HG03108 (cell line): Measurements from ENCODE around the gene FA2H.
A peak's percentile ranks its signal among the peaks of the same experiment; 100 is the strongest.
"Not testable (repeated sequence)": the region's sequence is repeated elsewhere in the genome, so short reads cannot be mapped to it uniquely, and the experiment has no call there.

ENCODE experiments used
- ATAC-seq: cut with Tn5 transposase; IDR thresholded peaks from one replicate; pipeline ENCODE4 v1.9.1; 2021; ENCODE audit warnings: moderate library complexity; ENCODE audit not compliant: unreplicated experiment

The FA2H gene

DNA sequence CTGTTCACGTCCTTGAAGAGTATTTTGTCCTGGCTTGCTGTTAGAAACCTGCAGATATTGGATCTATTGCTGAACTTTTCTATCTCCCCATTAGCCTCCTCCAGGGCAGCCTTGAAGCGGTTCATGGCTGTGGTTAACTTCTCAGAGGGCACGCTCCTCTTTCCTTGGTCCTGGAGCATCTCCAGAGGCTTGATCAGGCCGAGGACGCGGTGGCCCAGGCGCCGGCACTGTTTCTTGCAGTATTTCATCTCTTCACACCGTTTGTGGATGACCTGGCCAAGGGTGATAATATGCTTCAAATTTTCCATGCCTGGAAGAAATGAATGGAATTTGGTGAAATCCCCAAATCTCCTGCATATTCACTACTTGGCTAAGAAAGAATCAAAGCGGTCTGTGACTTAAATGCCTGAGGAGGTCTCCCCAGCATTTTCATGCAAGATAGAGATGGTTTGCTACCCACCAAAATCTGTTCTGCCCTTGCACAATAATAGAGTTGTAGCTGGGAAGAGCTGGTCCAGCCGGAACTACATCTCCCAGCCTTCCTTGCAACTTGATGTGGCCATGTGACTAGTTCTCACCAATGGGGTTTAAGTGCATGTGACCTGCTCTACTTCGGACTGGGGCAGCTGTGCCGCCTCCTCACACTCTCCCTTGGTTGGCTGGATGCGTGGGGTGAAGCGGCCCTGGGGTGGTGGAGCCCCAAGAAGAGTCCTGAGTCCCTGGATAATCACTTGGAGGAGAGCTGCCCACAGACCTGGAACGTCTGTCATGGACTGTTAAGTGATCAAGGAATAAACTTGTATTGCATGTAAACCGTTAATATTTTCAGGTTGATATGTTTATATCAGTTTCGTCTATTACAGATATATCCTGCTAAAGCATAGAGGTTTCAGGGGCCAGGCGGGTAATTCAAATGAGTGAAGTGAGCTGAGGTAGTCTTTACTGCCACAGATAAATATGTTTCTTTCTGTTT is 78.9 kb downstream of the FA2H start:
- peak; percentile 80 for ATAC-seq

DNA sequence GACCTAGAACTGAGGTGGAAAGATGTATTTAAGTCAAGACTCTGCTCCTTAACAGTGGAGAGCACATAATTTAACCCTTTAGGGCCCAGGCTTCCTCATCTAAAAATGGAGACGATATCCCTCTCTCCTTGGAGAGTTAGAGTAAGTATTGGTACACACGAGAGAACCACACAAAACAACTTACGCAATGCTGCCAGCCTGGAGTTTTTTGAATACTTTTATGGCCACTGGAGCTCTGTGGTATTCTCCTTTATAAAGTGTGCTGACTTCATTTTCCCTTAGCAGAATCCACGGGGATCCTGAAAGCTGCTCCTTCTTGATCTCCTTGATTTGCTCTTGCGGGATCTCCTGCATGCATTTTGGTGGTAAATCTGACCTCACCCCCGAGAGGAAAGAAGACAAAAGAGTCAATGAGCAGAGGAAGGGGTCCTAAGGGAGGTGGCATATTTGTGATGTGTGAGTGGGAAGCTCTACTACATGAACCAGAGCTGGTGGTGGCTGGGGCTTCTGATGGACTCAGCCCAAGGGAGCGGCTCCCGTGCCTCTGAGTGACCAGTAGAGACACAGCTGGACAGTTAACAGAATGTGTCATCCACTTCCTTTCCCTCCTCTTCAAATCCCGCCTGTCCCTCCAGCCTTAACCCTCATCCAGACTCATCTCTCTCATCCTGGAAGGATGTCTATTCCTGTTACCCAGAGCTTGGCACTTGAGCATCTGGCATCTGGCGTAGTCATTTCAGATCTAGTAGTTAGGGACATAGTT is 83.3 kb downstream of the FA2H start:
- no peak for ATAC-seq

DNA sequence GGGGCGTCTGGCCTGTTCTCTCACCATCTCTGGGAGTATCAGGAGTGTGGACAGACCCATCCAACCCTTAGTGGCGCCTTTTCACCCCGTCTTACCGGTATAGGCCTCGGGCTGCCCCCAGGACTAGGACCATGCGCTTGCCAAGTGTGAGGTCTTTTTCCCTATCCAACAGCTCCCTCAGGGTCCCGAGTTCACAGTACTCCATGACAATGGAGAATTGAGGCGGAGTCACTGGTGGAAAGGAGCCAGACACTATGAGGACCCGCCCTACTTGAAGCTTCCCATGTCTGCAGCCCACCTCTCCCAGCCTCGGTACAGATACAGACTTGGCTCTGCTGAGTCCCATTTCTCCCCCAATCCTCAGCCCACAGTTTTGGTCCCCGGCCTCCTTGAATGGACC is 92.1 kb downstream of the FA2H start:
- ATAC-seq = no peak

DNA sequence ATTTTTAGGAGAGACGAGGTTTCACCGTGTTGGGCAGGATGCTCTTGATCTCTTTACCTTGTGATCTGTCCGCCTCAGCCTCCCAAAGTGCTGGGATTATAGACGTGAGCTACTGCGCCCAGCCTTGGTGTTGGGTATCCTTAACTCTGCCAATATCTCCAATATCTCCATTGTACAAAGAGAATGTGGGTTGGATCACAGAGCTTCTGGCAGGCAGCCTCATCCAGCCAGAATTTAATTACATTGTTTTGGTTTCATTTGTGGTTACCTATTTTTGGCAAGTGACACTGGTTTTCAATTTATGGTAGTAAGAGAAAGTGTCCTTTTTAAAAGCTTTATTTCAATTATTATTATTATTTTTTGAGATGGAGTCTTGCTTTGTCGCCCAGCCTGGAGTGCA is 93.9 kb downstream of the FA2H start:
- ATAC-seq = no peak

DNA sequence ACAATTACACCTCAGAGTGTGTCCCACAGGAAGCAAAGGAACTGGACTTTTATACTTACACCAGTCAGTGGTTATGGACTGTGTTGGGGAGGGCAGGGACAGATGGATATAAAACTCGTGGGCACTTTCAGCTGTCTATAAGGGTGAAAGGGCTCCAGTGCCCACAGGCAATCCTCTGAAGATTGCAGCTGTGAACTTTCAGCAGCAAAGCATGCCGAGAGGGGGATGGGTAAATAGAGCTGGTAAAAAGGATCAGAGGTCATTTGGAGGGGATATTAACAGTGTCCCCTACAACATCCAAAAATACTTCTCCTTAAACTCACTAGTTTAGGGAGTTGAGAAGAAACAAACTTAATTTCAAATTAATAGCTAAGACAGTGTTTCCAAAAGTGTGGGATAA is 94.6 kb downstream of the FA2H start:
- ATAC-seq = no peak

DNA sequence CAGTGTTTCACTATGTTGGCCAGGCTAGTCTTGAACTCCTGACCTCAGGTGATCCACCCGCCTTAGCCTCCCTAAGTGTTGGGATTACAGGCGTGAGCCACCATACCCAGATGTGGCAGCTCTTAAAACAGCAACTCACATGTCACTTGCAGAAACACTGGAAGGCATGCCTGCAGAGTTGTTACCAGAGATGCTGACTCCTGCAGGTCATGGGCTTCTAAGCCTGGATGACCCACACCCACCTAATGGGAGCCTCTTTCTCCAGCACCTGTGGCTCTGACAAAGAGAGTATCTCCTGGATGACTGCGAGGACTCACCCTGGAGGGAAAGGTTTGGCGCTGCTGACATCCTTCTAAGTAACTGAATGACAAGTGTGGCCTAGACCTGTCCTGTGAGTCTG is 96.8 kb downstream of the FA2H start:
- no peak for ATAC-seq

DNA sequence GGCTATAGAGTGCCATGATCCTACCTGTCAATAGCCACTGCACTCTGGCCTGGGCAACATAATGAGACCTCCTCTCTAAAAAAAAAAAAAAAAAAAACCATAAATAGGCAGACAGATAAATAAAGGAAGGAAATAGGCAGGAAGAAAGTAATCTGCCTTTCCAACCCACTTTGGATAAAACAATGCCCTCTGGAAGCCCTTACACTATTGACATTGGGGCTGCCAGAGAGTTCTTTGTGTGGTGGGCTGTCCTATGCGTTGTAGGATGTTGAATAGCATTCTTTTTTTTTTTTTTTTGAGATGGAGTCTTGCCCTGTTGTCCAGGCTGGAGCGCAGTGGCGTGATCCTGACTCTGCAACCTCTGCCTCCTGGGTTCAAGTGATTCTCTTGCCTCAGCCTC is 100.7 kb downstream of the FA2H start:
- no peak for ATAC-seq

DNA sequence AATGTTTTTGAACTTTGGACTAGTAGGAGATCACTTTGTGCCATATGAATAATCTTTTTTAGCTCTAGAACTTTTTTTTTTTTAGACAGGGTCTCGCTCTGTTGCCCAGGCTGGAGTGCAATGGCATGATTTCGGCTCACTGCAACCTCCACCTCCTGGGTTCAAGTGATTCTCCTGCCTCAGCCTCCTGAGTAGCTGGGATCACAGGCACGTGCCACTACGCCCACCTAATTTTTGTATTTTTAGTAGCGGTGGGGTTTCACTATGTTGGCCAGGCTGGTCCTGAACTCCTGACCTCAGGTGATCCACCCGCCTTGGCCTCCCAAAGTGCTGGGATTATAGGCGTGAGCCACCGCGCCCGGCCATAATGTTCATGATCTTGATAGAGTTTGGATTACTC is 105.7 kb downstream of the FA2H start:
- ATAC-seq = not testable (repeated sequence)

DNA sequence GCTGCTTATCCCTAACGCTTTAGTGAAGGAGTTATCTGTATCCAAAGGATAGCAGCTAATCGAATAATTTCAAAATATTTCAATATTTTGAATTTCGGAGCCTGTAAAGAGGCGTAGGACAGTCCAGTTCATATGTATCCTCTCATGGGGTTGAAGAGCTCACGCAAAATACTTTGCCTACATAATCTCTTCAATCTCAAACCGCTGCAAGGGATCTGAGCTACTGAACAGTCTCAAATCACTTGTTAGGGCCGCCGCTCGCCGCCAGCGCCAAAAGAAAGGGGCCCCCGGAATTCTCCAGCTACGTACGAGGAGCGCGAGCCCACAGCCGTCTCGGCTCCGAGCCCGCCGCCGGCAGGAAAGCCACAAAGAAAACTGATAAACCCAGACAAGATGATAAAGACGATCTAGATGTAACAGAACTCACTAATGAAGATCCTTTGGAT is 107.3 kb downstream of the FA2H start:
- no peak for ATAC-seq

DNA sequence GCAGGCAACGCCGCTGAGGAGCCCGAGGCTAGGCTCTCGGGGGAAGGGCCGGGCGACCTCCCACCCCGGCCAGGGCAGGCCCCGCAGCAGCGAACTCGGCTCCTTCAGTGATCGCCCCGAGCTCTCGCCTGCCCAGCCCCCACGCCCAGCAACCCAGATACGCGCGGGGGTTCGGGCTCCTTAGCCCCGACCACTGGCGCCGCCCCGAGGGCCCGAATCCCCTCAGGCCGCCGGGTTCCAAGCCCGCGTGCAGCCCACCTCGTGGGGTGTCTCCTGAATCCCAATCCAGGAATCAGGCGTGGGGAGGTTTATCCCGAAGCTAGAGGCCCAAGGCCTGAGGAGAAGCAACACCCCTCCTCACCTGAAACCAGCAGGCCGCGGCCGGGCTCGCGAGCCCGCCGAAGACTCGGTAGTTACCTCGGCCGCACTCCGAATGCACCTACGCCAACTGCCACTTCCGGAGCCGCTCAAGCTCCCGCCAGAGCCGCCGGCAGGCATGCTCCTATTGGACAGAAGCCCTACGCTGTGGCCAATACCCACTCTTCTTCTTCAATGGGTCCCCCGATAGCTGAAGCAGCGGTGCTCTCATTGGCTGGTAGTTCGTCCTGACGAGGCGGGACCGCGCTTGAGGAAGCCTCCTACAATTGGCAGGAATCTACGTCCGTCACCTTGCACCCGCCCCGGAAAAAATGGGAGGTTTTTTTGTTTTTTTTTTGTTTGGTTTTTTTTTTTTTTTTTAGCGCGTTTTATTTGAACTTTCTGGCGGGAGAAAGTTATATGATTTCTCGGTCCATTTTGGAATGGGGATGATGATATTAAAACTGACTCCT is 108.0 kb downstream of the FA2H start, which contains the start of gene RFWD3:
RFWD3 (minus strand) TSS at position 453 of the 830 bp plus-strand sequence. CDS start 5,428 bp downstream, outside the sequence.
- ATAC-seq = peak; percentile 100

DNA sequence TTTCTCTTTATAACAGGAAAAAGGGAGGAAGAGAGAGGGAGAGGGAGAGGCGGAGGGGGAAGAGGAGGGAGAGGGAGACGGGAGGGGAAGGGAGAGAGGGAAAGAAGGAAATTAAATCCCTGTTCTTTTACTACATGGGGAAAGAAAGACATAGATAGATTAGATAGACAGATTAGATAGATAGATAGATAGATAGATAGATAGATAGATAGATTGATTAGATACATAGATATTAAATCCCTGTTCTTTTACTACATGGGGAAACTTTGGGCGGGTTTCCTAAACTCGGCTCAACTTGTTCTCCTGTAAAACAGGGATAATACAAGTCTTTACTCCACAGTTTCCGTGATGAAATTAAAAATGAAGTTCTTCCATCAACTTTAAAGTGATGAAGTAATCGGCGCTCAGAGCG is 108.6 kb downstream of the FA2H start:
- ATAC-seq = no peak
